ENCODE results near the gene TMEM132D. TPM values are rescaled to one million over a fixed set of nuclear protein-coding genes. Genes with fewer than 3 reads are reported as not detected.
"Not testable (repeated sequence)": the region's sequence is repeated elsewhere in the genome, so short reads cannot be mapped to it uniquely, and the experiment has no call there.

Gene TMEM132D
- polyA plus RNA-seq, 3 donors from 2014 or later = 0.06 TPM; not detected in 2

DNA sequence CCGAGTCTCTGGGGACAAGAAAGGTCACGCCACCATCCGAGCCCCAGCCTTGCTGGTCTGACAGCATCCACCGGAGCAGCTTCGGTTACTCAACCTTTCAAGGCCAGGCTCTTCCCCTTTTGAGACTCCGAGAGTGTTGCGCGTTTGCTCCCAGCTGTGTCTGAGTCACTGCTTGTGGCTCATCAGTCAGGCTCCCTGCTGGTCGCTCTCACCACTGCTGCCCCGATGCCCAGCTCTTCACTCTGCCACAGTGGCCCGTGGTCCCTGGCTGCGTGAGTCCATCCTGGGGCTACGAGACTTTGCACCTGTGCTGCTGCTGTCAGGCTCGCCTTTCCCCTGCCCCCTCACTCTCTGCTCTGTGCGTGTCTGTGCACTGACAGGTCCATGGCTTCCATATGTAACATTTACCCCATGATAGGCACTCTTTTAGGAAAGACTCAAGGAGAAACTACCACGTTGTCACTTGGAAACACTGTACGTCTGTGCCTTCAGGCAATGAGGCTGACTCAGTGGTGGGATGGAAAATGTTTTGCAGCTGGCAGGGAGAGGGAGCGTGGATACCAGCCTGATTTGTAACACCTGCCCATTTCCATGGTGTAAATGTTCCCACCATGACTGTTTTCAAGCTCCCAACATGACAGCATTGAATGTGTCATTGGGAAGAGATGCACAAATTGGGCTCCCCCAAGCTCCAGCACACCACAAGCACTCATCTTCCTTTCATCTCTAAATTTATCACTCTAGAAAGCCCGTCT is 350.7 kb downstream of the TMEM132D start:
- Mint-ChIP-seq H3K4me1 (peaks cover 9 to 13% of the 10 kb centered on the region in 2 donors), H3K4me3 (no peak overlapping the region), H3K27ac (no peak overlapping the region), H3K9me3 (peaks cover 0 to 25% (median 6%) of the 10 kb centered on the region in 6 donors), H3K36me3 (peaks cover 0 to 5% (median 0%) of the 10 kb centered on the region in 3 donors), H3K27me3 (ENCODE audit: low read depth in 3 of 3) (peaks cover 0 to 9% (median 0%) of the 10 kb centered on the region in 3 donors)
- DNase-seq = no peak

DNA sequence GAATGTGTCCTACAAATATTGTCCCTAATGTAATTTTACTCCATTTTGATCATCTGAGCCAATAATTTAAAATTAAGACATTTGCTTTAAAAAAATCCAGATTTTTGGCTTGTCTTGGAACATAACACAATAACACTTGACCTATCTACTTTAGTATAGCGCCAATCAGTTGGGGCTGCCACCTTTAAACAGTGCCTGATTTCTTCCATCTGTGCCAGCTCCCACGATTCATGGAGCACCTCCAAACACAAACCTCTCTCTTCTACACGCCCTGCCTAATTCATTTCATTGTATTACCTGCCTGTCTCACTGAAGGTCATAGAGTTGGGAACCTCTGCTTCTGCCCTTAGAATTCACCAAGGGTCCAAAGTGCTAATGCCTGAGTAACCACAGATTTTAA is 352.4 kb downstream of the TMEM132D start:
- DNase-seq = no peak
- Mint-ChIP-seq H3K4me1 (peaks cover 9 to 13% of the 10 kb centered on the region in 2 donors), H3K36me3 (peaks cover 0 to 5% (median 0%) of the 10 kb centered on the region in 3 donors), H3K9me3 (peaks cover 0 to 25% (median 6%) of the 10 kb centered on the region in 6 donors), H3K4me3 (no peak overlapping the region), H3K27ac (no peak overlapping the region), H3K27me3 (ENCODE audit: low read depth in 3 of 3) (peaks cover 0 to 6% (median 0%) of the 10 kb centered on the region in 3 donors)

DNA sequence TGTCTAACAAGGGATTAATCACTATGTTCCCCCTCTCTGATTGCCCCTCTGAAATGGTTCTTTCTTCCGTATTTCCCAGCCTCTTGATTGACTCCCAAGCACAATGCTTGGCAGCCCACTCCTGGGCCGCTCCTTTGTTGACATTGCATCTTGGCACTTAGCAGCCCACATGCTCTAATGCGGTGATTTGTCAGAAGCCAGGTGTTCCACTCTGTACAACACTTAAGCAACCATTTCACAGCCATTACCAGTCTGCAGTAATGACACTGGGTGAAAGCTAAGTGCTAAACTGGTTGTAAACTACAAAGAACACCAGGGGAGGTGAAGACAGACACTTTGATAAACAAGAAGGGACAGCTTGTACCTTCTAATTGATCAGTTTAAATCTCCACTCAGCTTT is 353.5 kb downstream of the TMEM132D start:
- H3K4me3 Mint-ChIP-seq = no peak overlapping the region
- H3K9me3 Mint-ChIP-seq = peaks cover 3 to 25% (median 6%) of the 10 kb centered on the region in 6 donors
- no peak overlapping the region for H3K27ac Mint-ChIP-seq
- DNase-seq = no peak
- H3K4me1 Mint-ChIP-seq = peaks cover 9 to 13% of the 10 kb centered on the region in 2 donors
- peaks cover 0 to 5% (median 0%) of the 10 kb centered on the region in 3 donors for H3K36me3 Mint-ChIP-seq
- H3K27me3 Mint-ChIP-seq (ENCODE audit: low read depth in 3 of 3) = peaks cover 0 to 6% (median 0%) of the 10 kb centered on the region in 3 donors

DNA sequence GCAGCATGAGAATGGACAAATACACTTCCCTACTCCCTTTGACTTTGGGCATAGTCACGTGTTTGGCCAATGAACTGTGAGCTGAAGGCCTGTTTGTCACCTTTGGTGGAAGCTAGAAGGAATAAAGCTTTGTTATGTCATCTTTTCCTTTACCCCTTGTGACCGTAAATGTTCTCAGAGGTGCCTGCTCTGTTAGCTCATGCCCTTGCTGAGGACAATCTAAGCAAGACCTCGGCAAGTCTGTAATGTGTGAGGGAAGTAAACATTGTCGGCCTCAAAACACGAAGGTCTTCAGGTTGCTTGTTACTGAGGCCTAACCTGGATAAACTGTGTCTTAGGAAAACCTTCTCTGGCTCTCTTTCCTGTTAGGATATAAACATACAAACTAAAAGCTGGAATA is 354.2 kb downstream of the TMEM132D start:
- Mint-ChIP-seq H3K36me3 (peaks cover 0 to 5% (median 0%) of the 10 kb centered on the region in 3 donors), H3K27me3 (ENCODE audit: low read depth in 3 of 3) (peaks cover 0 to 6% (median 0%) of the 10 kb centered on the region in 3 donors), H3K4me3 (no peak overlapping the region), H3K4me1 (peaks cover 9 to 13% of the 10 kb centered on the region in 2 donors), H3K9me3 (peaks cover 3 to 25% (median 6%) of the 10 kb centered on the region in 6 donors), H3K27ac (no peak overlapping the region)
- no peak for DNase-seq

DNA sequence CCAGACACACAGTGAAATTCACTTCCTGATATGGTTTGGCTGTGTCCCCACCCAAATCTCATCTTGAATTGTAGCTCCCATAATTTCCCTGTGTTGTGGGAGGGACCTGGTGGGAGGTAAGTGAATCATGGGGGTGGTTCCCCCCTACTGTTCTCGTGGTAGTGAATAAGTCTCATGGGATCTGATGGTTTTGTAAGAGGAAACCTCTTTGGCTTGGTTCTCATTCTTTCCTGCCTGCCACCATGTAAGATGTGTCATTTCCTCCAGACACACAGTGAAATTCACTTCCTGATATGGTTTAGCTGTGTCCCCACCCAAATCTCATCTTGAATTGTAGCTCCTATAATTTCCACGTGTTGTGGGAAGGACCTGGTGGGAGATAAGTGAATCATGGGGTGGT is 354.8 kb downstream of the TMEM132D start:
- not testable (repeated sequence) for H3K36me3 Mint-ChIP-seq; H3K4me3 Mint-ChIP-seq; DNase-seq; H3K27me3 Mint-ChIP-seq (ENCODE audit: low read depth in 3 of 3); H3K27ac Mint-ChIP-seq
- H3K4me1 Mint-ChIP-seq = peaks cover 9 to 13% of the 10 kb centered on the region in 2 donors
- peaks cover 3 to 25% (median 6%) of the 10 kb centered on the region in 6 donors for H3K9me3 Mint-ChIP-seq

DNA sequence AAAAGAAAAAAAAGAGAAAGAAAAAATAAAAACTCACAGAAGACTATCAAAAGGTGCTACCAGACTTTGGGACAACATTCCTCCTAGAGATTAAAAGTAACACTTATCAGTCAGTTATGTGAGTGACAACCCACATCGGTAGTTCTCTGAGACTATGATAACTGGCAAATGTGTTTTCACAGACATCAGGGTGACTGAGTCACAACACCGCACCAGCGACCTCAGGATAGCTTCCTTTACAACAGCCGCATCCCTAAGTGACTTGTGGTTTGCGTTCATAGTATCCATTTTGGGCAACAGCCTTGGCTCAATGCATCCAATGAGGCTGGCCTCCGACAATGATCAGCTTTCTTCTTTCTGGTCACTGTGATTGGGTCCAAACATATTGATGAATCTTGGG is 359.1 kb downstream of the TMEM132D start:
- H3K4me3 Mint-ChIP-seq = no peak overlapping the region
- H3K27ac Mint-ChIP-seq = no peak overlapping the region
- peaks cover 9 to 13% of the 10 kb centered on the region in 2 donors for H3K4me1 Mint-ChIP-seq
- DNase-seq = no peak
- H3K27me3 Mint-ChIP-seq (ENCODE audit: low read depth in 3 of 3) = no peaks in the 10 kb centered on the region
- peaks cover 3 to 10% (median 5%) of the 10 kb centered on the region in 6 donors for H3K9me3 Mint-ChIP-seq
- no peaks in the 10 kb centered on the region for H3K36me3 Mint-ChIP-seq

DNA sequence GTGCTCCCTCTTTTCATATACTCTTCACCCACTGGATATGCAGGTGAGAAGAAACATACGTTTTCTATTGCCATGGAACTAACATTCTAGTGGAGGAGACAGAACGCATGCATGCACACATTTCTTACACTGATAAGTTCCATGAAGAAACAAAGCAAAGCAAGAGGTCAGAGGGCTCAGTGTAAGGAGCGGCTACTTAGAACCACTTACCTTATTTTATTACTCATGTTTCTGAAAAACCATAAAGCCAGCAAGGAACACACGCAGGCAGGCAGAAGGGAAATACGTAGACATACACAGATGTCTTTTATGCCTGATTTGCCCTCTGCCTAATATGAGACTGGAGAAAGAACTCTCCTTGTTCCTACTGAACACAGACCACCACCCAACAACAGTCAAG is 362.9 kb downstream of the TMEM132D start:
- Mint-ChIP-seq H3K9me3 (peaks cover 0 to 5% (median 0%) of the 10 kb centered on the region in 6 donors), H3K36me3 (no peaks in the 10 kb centered on the region), H3K4me3 (no peak overlapping the region), H3K27me3 (ENCODE audit: low read depth in 3 of 3) (peaks cover 0 to 1% (median 0%) of the 10 kb centered on the region in 3 donors), H3K27ac (no peak overlapping the region), H3K4me1 (no peaks in the 10 kb centered on the region)
- DNase-seq = no peak

DNA sequence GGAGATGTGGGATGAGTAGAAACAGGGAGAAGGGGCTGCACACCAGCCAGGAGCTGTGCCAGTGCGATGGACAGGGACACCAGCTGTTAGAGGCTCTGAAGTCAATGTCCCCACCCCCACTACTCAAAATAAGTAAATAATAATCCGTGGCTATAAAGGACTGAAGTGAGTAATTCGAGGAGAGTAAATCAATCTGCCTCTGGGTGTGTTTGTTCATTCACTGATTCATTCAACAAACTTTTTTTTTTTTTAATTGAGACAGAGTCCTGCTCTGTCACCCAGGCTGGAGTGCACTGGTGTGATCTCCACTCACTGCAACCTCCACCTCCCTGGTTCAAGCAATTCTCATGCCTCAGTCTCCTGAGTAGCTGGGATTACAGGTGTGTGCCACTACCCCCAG is 363.6 kb downstream of the TMEM132D start:
- Mint-ChIP-seq H3K27ac (no peak overlapping the region), H3K4me1 (no peaks in the 10 kb centered on the region), H3K9me3 (peaks cover 0 to 2% (median 0%) of the 10 kb centered on the region in 6 donors)

DNA sequence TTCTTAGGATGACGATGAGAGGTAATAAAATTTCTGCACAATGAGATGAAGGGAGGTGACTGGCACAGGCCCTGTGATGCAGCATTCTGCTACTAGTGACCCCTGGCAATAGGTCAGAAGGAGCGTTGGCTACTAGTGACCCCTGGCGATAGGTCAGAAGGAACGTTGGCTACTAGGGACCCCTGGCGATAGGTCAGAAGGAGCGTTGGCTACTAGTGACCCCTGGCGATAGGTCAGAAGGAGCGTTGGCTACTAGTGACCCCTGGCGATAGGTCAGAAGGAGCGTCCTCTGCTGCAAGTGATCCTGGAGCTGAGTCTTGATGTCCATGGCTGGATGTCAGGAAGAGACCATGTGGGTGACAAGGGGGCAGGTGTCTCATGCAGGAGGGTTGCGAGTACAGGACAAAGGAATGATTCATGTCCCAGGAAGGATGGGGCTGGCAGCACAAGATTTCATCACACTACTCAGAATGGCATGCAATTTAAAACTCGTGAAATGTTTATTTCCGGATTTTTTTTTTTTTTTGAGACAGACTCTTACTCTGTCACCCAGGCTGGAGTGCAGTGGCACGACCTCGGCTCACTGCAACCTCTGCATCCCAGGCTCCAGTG is 365.0 kb downstream of the TMEM132D start:
- H3K36me3 Mint-ChIP-seq, H3K4me3 Mint-ChIP-seq: not testable (repeated sequence)

More for the DNA sequence above, 363.6 kb downstream of the TMEM132D start:
- no peak for DNase-seq
- no peaks in the 10 kb centered on the region for H3K36me3 Mint-ChIP-seq
- H3K27me3 Mint-ChIP-seq (ENCODE audit: low read depth in 3 of 3) = peaks cover 0 to 1% (median 0%) of the 10 kb centered on the region in 3 donors
- H3K4me3 Mint-ChIP-seq = no peak overlapping the region

DNA sequence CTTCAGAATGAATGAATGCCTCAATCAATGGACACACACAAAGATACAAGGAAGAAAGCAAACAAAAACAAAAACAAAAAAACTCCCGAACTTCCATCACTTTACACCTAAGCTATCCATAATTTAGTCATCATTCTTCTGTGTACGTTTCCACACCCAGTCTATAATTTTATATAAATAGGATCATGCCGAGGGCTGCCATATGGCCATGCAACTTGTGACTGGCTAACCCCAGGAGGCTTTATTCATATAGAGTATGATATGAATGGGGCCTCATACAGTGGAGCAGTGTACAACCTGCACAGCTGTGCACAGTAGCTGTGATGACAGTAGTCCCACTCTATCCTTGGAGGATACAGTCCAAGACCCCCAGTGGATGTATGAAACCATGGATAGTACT is 365.7 kb downstream of the TMEM132D start:
- Mint-ChIP-seq H3K27ac (no peak overlapping the region), H3K9me3 (peaks cover 0 to 2% (median 0%) of the 10 kb centered on the region in 6 donors), H3K27me3 (ENCODE audit: low read depth in 3 of 3) (peaks cover 0 to 3% (median 1%) of the 10 kb centered on the region in 3 donors), H3K36me3 (no peaks in the 10 kb centered on the region), H3K4me1 (no peaks in the 10 kb centered on the region), H3K4me3 (no peak overlapping the region)
- DNase-seq = no peak

More for the DNA sequence above, 365.0 kb downstream of the TMEM132D start:
- H3K4me1 Mint-ChIP-seq; H3K9me3 Mint-ChIP-seq; DNase-seq; H3K27me3 Mint-ChIP-seq (ENCODE audit: low read depth in 3 of 3); H3K27ac Mint-ChIP-seq: not testable (repeated sequence)

DNA sequence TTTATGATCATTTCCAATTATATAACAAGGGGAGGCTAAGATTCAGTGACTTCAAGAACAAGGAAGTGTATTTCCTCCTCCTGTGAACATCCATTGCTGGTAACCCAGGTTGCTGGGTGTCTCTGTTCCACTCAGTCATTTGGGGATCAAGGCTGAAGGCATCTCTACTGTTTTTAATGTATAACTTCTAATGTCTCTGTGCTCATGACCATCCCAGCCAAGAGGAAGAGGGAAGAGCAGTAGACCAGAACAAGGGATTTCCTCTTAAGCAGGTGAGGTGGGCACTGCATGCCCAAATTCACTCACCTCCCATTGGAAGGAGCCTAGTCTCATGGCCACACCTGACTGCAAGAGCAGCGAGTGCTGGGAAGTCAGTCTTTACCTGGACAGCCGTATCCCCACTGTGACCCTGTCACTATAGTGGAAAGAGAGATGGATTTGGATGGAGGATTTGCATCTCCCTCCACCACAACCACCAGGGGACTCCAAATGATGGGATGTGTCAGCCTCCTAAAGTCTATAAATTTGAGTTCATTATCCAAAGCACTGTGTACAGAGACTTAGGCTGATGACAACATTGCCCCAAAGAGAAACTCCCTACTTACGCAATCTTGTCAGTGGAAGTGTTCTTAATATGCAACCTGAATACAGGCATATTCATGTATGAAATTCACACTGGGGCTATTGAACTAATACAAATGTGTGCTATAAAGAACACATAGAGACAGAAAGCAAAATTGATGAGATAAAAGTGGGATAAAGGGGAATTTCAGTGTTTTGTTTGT is 368.7 kb downstream of the TMEM132D start:
- H3K4me3 Mint-ChIP-seq = no peak overlapping the region
- H3K9me3 Mint-ChIP-seq = no peaks in the 10 kb centered on the region
- H3K27ac Mint-ChIP-seq = no peak overlapping the region
- no peak for DNase-seq
- H3K36me3 Mint-ChIP-seq = no peaks in the 10 kb centered on the region
- H3K4me1 Mint-ChIP-seq = no peaks in the 10 kb centered on the region
- H3K27me3 Mint-ChIP-seq (ENCODE audit: low read depth in 3 of 3) = peaks cover 1 to 4% (median 3%) of the 10 kb centered on the region in 3 donors

DNA sequence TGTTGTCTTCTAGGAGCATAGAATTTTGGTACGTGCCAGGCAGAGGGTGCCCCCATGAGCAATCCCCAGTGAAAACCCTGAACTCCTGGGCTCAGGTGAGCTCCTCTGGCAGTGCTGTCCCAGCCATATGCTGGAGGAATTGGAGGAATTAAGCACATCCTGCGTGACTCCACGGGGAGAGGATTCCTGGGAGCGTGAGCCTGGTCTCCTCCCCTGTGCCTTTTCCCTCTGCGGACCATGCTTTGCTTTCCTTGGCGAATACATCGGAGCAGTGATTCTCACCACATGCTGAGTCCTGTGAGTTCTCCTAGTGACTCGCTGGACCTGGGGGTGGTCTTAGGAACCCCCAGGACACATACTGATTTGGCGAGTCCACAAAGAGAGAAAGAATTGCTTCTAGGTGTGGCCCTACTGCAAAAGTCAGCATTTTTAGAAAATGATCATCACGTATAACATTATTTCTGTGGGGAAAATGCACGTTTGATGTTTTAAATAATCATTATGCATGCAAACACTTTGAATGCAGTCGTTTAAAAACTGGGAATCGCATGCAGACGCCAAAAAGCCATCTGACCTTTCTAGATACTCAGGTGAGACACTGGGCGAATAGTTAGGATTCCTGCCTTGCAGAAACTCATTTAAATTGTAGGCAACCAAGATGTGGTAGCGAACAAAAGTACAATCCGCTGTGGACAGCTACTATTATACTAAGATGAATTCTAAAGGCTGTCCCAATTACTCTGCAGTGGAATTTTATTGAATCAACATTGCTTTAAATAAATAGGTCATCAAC is 370.9 kb downstream of the TMEM132D start:
- H3K4me3 Mint-ChIP-seq = no peak overlapping the region
- peaks cover 3 to 5% (median 3%) of the 10 kb centered on the region in 3 donors for H3K27me3 Mint-ChIP-seq (ENCODE audit: low read depth in 3 of 3)
- no peaks in the 10 kb centered on the region for H3K4me1 Mint-ChIP-seq
- no peak for DNase-seq
- H3K36me3 Mint-ChIP-seq = no peaks in the 10 kb centered on the region
- H3K9me3 Mint-ChIP-seq = no peaks in the 10 kb centered on the region
- no peak overlapping the region for H3K27ac Mint-ChIP-seq

DNA sequence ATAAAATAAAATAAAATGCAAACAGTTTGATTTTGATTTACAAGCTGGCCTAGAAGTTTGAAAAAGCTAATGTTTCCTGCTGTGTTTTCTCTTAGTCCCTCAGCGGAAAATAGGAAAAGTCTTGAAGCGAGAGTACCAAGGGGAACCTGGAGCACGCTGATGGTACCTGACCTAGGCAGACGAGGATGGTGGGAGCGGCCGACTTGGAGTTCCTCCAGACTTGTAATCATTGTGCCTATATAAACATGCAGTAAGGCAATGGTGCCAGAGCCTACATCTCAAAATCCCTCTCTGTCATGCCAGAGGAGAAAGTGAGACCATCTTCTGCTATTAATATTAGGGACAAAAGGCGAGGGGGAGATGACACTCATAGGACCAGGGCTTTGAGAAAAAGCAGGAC is 371.7 kb downstream of the TMEM132D start:
- no peaks in the 10 kb centered on the region for H3K4me1 Mint-ChIP-seq
- H3K4me3 Mint-ChIP-seq = no peak overlapping the region
- peaks cover 3 to 6% (median 3%) of the 10 kb centered on the region in 3 donors for H3K27me3 Mint-ChIP-seq (ENCODE audit: low read depth in 3 of 3)
- no peak overlapping the region for H3K27ac Mint-ChIP-seq
- no peaks in the 10 kb centered on the region for H3K9me3 Mint-ChIP-seq
- no peak for DNase-seq
- H3K36me3 Mint-ChIP-seq = no peaks in the 10 kb centered on the region

Data from immature natural killer cell (primary cell).